Esophagus (tissue), 2 donors: ENCODE results near the gene RPP38. TPM values are rescaled to one million over a fixed set of nuclear protein-coding genes. Genes with fewer than 3 reads are reported as not detected.

Source experiments
- H3K27ac ChIP-seq, 2 donors: one replicate each; pipeline ENCODE4 v1.5.1; 2013; ENCODE audit warnings: low read depth in 2 of 2, mild to moderate bottlenecking in 2 of 2, inconsistent platforms in 1 of 2, low read length in 1 of 2, moderate library complexity in 1 of 2
- H3K27me3 ChIP-seq, 2 donors: one replicate each; pipeline ENCODE4 v1.6.1; 2013; ENCODE audit warnings: low read length in 2 of 2, control low read depth in 1 of 2, mild to moderate bottlenecking in 1 of 2; ENCODE audit not compliant: insufficient read depth in 2 of 2, control insufficient read depth in 1 of 2
- H3K36me3 ChIP-seq, 2 donors: one replicate each; pipeline ENCODE4 v1.6.1; 2013; ENCODE audit warnings: low read length in 1 of 2; ENCODE audit not compliant: control insufficient read depth in 2 of 2, insufficient read depth in 2 of 2
- H3K4me1 ChIP-seq, 2 donors: one replicate each; pipeline ENCODE4 v1.6.1; 2013; ENCODE audit warnings: low read length in 1 of 2; ENCODE audit not compliant: control insufficient read depth in 2 of 2, insufficient read depth in 2 of 2
- H3K4me3 ChIP-seq, 2 donors: one replicate each; pipeline ENCODE4 v1.5.1; 2013; ENCODE audit warnings: low read length in 2 of 2, mild to moderate bottlenecking in 2 of 2, low read depth in 1 of 2, moderate library complexity in 1 of 2
- H3K9me3 ChIP-seq, 2 donors: one replicate each; pipeline ENCODE4 v1.6.1; 2013; ENCODE audit warnings: mild to moderate bottlenecking in 2 of 2, low read depth in 1 of 2, low read length in 1 of 2, moderate library complexity in 1 of 2; ENCODE audit not compliant: control insufficient read depth in 2 of 2, insufficient read depth in 1 of 2
- WGBS, 2 donors: extraction: QIAGEN DNeasy Blood & Tissue Kit; methylation state at CpG; one replicate each; pipeline ENCODE4 v1.1.7; 2013; 5-methylcytosine and 5-hydroxymethylcytosine counted together
- polyA plus RNA-seq, 2 donors: library from polyadenylated mRNA; stranded (reverse); fragments of 200-250 nt; gene quantifications; one replicate each; pipeline ENCODE4 v1.2.3, GENCODE V29; 2013
- donor health status: healthy with polysubstance abuse.
- donor health status: Bipolar disorder and iron deficiency.

Gene RPP38
- polyA plus RNA-seq, 2 donors, result 17.2 to 18.7 TPM

DNA sequence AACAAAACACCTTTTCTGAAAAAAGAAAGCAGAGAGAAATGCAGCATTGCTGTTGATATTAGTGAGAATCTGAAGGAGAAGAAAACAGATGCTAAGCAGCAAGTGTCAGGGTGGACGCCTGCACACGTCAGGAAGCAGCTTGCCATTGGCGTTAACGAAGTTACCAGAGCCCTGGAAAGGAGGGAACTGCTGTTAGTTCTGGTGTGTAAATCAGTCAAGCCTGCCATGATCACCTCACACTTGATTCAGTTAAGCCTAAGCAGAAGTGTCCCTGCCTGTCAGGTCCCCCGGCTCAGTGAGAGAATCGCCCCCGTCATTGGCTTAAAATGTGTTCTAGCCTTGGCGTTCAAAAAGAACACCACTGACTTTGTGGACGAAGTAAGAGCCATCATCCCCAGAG is 6.4 kb downstream of the RPP38 start:
- 89% methylated on average over 9 of the region's 9 CpGs for WGBS, 2 donors
- no peak overlapping the region for H3K4me3 ChIP-seq
- peaks cover 6 to 14% of the 10 kb centered on the region in 2 donors for H3K36me3 ChIP-seq
- H3K4me1 ChIP-seq, result peaks cover 0 to 2% of the 10 kb centered on the region in 2 donors
- no peak overlapping the region for H3K27ac ChIP-seq
- no peaks in the 10 kb centered on the region for H3K27me3 ChIP-seq
- no peaks in the 10 kb centered on the region for H3K9me3 ChIP-seq

DNA sequence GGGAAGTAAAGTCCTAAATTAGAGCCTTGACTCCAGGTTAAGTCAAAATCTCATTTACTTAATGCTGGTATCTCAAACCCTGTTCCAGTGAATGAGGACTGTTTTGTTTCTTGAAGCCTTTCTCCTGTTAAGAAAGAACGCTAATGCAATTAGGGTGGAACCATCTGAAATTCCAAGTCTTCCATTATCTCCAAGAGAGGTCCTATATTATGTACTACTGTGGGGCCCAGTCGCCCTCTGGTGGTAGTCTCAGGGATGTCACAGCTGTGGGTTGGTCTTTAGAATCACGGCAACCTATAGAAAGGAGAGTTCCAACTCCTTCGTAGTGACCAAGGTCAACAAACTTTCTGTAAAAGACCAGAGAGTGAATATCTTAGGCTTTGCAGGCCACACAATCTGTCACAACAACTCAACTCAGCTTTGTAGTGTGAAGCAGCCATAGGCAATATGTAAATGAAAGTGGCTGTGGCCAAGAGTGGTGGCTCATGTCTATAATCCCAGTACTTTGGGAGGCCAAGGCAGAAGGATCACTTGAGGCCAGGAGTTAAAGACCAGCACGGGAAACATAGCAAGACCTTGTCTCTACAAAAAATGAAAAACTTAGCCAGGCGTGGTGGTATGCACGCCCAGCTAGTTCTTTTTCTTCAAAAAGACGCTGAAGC is 9.3 kb downstream of the RPP38 start:
- no peaks in the 10 kb centered on the region for H3K4me1 ChIP-seq
- H3K36me3 ChIP-seq, result peaks cover 6 to 13% of the 10 kb centered on the region in 2 donors
- WGBS, 2 donors, result 46% methylated on average over 8 of the region's 8 CpGs
- no peak overlapping the region for H3K27ac ChIP-seq
- no peak overlapping the region for H3K4me3 ChIP-seq
- H3K9me3 ChIP-seq, result no peaks in the 10 kb centered on the region
- H3K27me3 ChIP-seq, result no peaks in the 10 kb centered on the region

DNA sequence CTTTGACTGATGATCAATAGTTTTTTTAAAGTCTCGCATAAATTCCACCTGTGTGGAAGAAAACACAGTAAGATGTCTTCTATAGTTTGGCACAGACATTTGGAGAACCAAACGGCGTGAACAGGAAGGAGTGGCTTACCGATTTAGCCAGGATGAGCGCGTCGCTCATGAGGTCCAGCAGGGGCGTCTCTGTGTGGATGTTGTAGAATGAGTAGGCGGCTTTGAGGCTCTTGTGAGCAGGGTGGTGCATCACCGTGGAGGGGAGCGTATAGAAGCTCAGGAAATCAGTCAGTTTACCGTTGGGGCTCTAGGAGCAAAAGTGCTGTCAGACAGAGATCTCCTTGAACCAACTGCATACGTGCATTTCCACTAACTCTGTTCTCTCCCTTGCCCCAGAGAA is 15.5 kb downstream of the RPP38 start:
- 93 to 96% methylated on average over 13 of the region's 13 CpGs for WGBS, 2 donors
- peaks cover 0 to 4% of the 10 kb centered on the region in 2 donors for H3K36me3 ChIP-seq
- no peaks in the 10 kb centered on the region for H3K9me3 ChIP-seq
- H3K27ac ChIP-seq, result no peak overlapping the region
- no peaks in the 10 kb centered on the region for H3K27me3 ChIP-seq
- H3K4me3 ChIP-seq, result no peak overlapping the region
- H3K4me1 ChIP-seq, result no peaks in the 10 kb centered on the region

DNA sequence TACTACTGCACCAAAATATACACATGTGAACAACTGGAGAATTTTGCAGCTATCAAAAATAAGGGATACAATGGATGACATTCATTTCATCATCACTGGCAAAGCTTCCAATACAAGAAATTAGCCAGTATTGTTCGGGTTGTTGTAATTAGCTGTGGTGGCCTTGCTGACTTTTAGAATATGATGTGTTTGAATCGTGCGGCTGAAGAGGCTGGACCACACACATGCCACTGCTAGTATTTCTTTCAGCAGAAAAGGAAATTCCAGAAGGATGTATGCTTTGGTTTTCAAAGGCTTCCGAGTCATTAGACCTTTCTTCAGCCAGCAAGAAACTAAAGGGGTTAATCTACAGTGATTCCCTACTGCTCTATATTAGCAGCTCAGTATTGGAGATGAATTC is 16.6 kb downstream of the RPP38 start:
- no peak overlapping the region for H3K4me3 ChIP-seq
- no peaks in the 10 kb centered on the region for H3K27me3 ChIP-seq
- peaks cover 3 to 4% of the 10 kb centered on the region in 2 donors for H3K36me3 ChIP-seq
- 95 to 96% methylated on average over 4 of the region's 4 CpGs for WGBS, 2 donors
- no peaks in the 10 kb centered on the region for H3K4me1 ChIP-seq
- no peak overlapping the region for H3K27ac ChIP-seq
- no peaks in the 10 kb centered on the region for H3K9me3 ChIP-seq

DNA sequence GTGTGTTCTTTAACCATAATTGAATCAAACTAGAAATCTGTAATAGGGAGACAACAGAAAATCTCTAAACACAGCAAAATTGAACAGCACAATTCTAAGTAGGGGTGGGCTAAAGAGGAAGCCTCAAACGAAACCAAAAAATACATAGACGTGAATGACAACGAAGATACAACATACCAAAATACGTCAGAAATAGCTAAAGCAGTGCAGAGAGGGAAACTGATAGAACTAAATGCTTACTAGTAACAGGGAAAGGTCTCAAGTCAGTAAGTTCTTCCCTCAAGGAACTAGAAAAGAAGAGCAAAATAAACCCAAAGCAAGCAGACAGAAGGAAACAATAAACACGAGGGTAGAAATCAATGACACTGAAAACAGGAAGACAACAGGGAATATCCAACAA is 19.1 kb downstream of the RPP38 start:
- H3K9me3 ChIP-seq, result no peaks in the 10 kb centered on the region
- no peaks in the 10 kb centered on the region for H3K27me3 ChIP-seq
- H3K36me3 ChIP-seq, result peaks cover 2 to 4% of the 10 kb centered on the region in 2 donors
- H3K4me1 ChIP-seq, result no peaks in the 10 kb centered on the region
- H3K27ac ChIP-seq, result no peak overlapping the region
- no peak overlapping the region for H3K4me3 ChIP-seq
- WGBS, 2 donors, result 95 to 96% methylated on average over 5 of the region's 5 CpGs

DNA sequence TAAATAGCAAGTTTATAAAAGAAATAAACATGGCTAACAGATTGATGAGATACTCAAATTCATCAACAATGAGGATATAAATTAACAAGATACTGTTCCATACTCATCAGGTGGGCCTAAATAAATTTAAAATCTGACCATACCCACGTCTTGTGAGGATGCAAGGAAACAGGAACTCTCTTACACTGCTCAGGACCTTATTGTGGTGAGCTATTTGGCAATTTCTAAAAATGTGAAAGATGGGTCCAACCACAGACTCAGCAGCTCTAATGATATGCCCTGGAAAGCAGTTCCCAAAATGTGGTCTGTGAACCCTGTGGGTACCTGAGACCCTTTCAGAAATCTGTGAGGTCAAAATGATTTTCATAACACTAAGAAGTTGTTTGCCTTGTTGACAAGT is 21.5 kb downstream of the RPP38 start:
- H3K36me3 ChIP-seq, result peaks cover 2 to 4% of the 10 kb centered on the region in 2 donors
- no peaks in the 10 kb centered on the region for H3K27me3 ChIP-seq
- H3K27ac ChIP-seq, result no peak overlapping the region
- no peak overlapping the region for H3K4me3 ChIP-seq
- WGBS, 2 donors, result 79 to 89% methylated on average over 1 of the region's 1 CpG
- no peaks in the 10 kb centered on the region for H3K9me3 ChIP-seq
- H3K4me1 ChIP-seq, result no peaks in the 10 kb centered on the region

DNA sequence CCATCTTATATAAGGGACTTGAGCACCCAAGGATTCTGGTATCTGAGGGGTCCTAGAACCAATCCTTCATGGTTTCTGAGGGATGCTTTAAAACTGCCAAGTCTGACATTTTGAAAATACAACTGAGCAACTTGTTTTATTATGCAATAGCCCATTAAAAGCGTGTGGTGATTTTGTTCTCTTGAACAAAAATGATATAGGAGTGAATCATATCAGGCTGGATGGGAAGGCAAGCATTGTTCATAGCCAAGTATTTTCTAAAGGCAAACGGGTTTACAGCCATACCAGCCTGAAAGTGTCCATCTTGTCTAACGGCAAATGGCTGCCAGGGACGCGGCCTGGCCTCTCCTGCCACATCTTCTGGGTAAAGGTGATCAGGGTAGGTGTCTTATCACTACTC is 23.4 kb downstream of the RPP38 start:
- 89 to 94% methylated on average over 5 of the region's 5 CpGs for WGBS, 2 donors
- Histone ChIP-seq H3K4me3 (no peak overlapping the region), H3K27ac (no peak overlapping the region), H3K4me1 (no peaks in the 10 kb centered on the region), H3K9me3 (no peaks in the 10 kb centered on the region), H3K27me3 (no peaks in the 10 kb centered on the region), H3K36me3 (peaks cover 4% of the 10 kb centered on the region in 2 donors)

DNA sequence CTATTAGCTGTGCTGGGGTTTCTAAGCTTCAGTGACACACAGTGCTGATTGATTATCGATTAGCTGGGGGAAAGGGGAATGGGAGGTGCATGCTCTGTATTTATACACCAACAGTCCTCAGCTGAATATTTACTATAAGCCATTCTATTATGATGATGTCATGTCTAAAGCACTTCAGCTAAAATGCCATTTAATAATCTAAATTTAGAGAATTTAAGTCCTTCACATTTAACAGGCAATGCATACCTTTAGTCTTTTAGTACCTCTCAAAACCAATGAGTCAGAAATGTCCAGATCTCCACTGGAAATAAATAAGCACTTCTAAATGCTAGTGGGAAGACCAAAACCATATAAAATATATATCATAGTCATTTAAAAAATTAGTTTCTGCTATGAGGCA is 24.6 kb downstream of the RPP38 start:
- H3K4me1 ChIP-seq, result no peaks in the 10 kb centered on the region
- no peak overlapping the region for H3K4me3 ChIP-seq
- WGBS, 2 donors, result 92 to 100% methylated on average over 1 of the region's 1 CpG
- no peaks in the 10 kb centered on the region for H3K27me3 ChIP-seq
- H3K27ac ChIP-seq, result no peak overlapping the region
- H3K9me3 ChIP-seq, result no peaks in the 10 kb centered on the region
- H3K36me3 ChIP-seq, result peaks cover 4% of the 10 kb centered on the region in 2 donors

DNA sequence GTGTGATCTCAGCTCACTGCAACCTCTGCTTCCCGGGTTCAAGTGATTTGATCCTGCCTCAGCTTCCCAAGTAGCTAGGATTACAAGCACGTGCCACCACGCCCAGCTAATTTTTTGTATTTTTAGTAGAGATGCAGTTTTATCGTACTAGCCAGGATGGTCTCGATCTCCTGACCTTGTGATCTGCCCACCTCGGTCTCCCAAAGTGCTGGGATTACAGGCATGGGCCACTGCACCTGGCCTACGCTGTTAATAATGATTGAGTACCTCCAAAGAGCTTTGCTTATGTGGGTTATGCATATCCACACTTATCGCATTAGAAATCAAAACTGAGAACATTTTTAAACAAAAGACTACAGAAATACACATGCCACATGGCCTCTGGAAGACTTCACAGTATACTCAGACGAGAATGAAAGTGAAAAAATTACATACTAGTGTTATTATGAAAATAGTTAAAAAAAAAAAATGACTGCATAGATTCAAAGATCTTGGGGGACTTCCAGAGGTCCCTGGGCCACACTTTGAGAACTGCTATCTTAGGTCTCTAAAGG is 25.4 kb downstream of the RPP38 start:
- Histone ChIP-seq H3K36me3 (peaks cover 4% of the 10 kb centered on the region in 2 donors), H3K27me3 (no peaks in the 10 kb centered on the region), H3K4me3 (no peak overlapping the region), H3K9me3 (no peaks in the 10 kb centered on the region), H3K4me1 (no peaks in the 10 kb centered on the region), H3K27ac (no peak overlapping the region)
- WGBS, 2 donors, result 91 to 92% methylated on average over 9 of the region's 9 CpGs

DNA sequence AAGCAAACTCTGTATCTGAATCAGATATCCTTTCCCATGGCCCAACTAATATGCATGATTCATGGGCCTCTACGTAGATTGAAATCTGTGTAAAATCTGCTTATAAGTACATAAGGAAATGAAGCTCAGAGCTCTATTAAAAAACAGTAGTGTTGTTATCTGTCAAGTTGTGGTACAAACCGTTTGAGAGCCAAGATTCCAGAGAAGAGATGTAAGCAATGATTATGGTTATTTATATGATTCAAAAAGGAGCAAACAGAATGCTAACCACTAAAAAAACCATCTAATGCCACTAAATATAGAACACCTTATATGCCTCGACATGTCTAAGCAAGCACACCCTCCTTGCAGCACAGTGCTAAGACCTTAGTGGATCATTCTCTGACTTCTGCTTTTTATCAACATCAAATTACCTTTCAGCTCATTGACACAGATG is 26.6 kb downstream of the RPP38 start:
- H3K27ac ChIP-seq, result no peak overlapping the region
- WGBS, 2 donors, result 41 to 51% methylated on average over 3 of the region's 3 CpGs
- no peaks in the 10 kb centered on the region for H3K27me3 ChIP-seq
- H3K36me3 ChIP-seq, result peaks cover 2 to 4% of the 10 kb centered on the region in 2 donors
- H3K4me1 ChIP-seq, result no peaks in the 10 kb centered on the region
- H3K9me3 ChIP-seq, result no peaks in the 10 kb centered on the region
- H3K4me3 ChIP-seq, result no peak overlapping the region
